SK-N-SH treated with all-trans-retinoic acid at 6 μM for 48 hours (cell line): ENCODE measurements around the gene TPRN.

Source experiments
- CREB5 ChIP-seq: fragments of 250-450 bp; sonication (Bioruptor Pico); IDR thresholded peaks from 2 replicates; pipeline ENCODE4 v1.5.1; 2020; ENCODE audit warnings: low read depth, mild to moderate bottlenecking, moderate library complexity
- ESRRG ChIP-seq: fragments of 250-450 bp; sonication (Bioruptor Pico); IDR thresholded peaks from 2 replicates; pipeline ENCODE4 v1.6.1; 2021; ENCODE audit warnings: mild to moderate bottlenecking
- ISL1 ChIP-seq: fragments of 250-450 bp; sonication (Bioruptor Pico); IDR thresholded peaks from 2 replicates; pipeline ENCODE4 v2.1.2; 2022; ENCODE audit warnings: mild to moderate bottlenecking, moderate library complexity
- OSR1 ChIP-seq: fragments of 250-450 bp; sonication (Bioruptor Pico); IDR thresholded peaks from 2 replicates; pipeline ENCODE4 v1.8.0; 2022; ENCODE audit warnings: moderate library complexity, mild to moderate bottlenecking, inconsistent platforms
- PATZ1 ChIP-seq: fragments of 250-450 bp; sonication (Bioruptor Pico); IDR thresholded peaks from 2 replicates; pipeline ENCODE4 v1.8.0; 2020; ENCODE audit warnings: mild to moderate bottlenecking, moderate library complexity, borderline replicate concordance
- POU6F1 ChIP-seq: fragments of 250-450 bp; sonication (Bioruptor Pico); IDR thresholded peaks from 2 replicates; pipeline ENCODE4 v1.8.0; 2021; ENCODE audit warnings: low read depth, mild to moderate bottlenecking, moderate library complexity, borderline replicate concordance
- RARB ChIP-seq: fragments of 250-450 bp; sonication (Bioruptor Pico); IDR thresholded peaks from 2 replicates; pipeline ENCODE4 v1.8.0; 2021; ENCODE audit warnings: mild to moderate bottlenecking, moderate library complexity
- TOX ChIP-seq: fragments of 250-450 bp; sonication (Bioruptor Pico); IDR thresholded peaks from 2 replicates; pipeline ENCODE4 v1.8.0; 2021; ENCODE audit warnings: mild to moderate bottlenecking, moderate library complexity, borderline replicate concordance
- TSHZ2 ChIP-seq: fragments of 250-450 bp; sonication (Bioruptor Pico); IDR thresholded peaks from 2 replicates; pipeline ENCODE4 v1.5.0; 2020; ENCODE audit warnings: mild to moderate bottlenecking, moderate library complexity
- ZNF565 ChIP-seq: fragments of 450-650 bp; formaldehyde crosslinking; conservative IDR thresholded peaks from 2 replicates; pipeline ENCODE4 v1.5.0; 2020; ENCODE audit warnings: low read depth, mild to moderate bottlenecking, moderate library complexity

GRCh38 chr9:137241490-137242268 lies 41.1 kb upstream of the TPRN start:
- TF ChIP-seq TSHZ2 (CRISPR knock-in tag) = no peak
- no peak for TF ChIP-seq CREB5 (CRISPR knock-in tag)
- no peak for TF ChIP-seq ESRRG (CRISPR knock-in tag)
- TF ChIP-seq ZNF565 (CRISPR knock-in tag) = no peak
- TF ChIP-seq PATZ1 (CRISPR knock-in tag) = no peak
- no peak for TF ChIP-seq POU6F1 (CRISPR knock-in tag)
- TF ChIP-seq ISL1 = no peak
- TF ChIP-seq OSR1 (CRISPR knock-in tag) = no peak
- no peak for TF ChIP-seq RARB
- TF ChIP-seq TOX (CRISPR knock-in tag) = no peak
